DND-41 (cell line): ENCODE measurements around the gene NT5DC3.

Experiments used
- ATAC-seq: fragments of 200-7000 bp; cut with Tn5 transposase; 3 replicates; pipeline ENCODE4 v1.9.1; 2021; ENCODE audit warnings: low read depth; ENCODE audit not compliant: insufficient read depth
- DNase-seq: peaks from one replicate; pipeline ENCODE4 v3.0.0-alpha.2; 2020
- H2AFZ ChIP-seq: 2 replicates; pipeline ENCODE4 v1.6.0; 2012; ENCODE audit warnings: low read depth, low read length
- H3K27ac ChIP-seq: 2 replicates; pipeline ENCODE4 v1.5.1; 2012; ENCODE audit warnings: low read length, inconsistent platforms
- H3K27me3 ChIP-seq: fragments of 200-600 bp; sonication (generic); 2 replicates; pipeline ENCODE4 v1.6.0; 2012; ENCODE audit warnings: low read length, mild to moderate bottlenecking, inconsistent platforms; ENCODE audit not compliant: insufficient read depth, poor library complexity
- H3K36me3 ChIP-seq: 2 replicates; pipeline ENCODE4 v1.5.1; 2012; ENCODE audit warnings: low read length, inconsistent platforms; ENCODE audit not compliant: insufficient read depth
- H3K4me1 ChIP-seq: 2 replicates; pipeline ENCODE4 v1.5.1; 2012; ENCODE audit warnings: mild to moderate bottlenecking, low read length; ENCODE audit not compliant: insufficient read depth
- H3K4me2 ChIP-seq: 2 replicates; pipeline ENCODE4 v1.6.0; 2012; ENCODE audit warnings: mild to moderate bottlenecking, moderate library complexity, low read length, inconsistent platforms; ENCODE audit not compliant: insufficient read depth
- H3K4me3 ChIP-seq, 2 experiments: fragments of 200-600 bp in 1 of 2; shearing (Covaris generic) in 1 of 2; 2 replicates each; pipeline ENCODE4 v1.5.1; 2012 to 2016; ENCODE audit warnings: inconsistent platforms in 2 of 2, low read length in 2 of 2, mild to moderate bottlenecking in 2 of 2, low read depth in 1 of 2, moderate library complexity in 1 of 2
- H3K79me2 ChIP-seq: 2 replicates; pipeline ENCODE4 v1.6.0; 2012; ENCODE audit warnings: low read length, inconsistent platforms; ENCODE audit not compliant: insufficient read depth
- H3K9ac ChIP-seq: 2 replicates; pipeline ENCODE4 v1.6.0; 2012; ENCODE audit warnings: low read depth, mild to moderate bottlenecking, inconsistent platforms, low read length, moderate library complexity
- H3K9me3 ChIP-seq: 2 replicates; pipeline ENCODE4 v1.5.1; 2012; ENCODE audit warnings: low read length, moderate library complexity, mild to moderate bottlenecking, inconsistent platforms; ENCODE audit not compliant: insufficient read depth, severe bottlenecking
- H4K20me1 ChIP-seq: 2 replicates; pipeline ENCODE4 v1.6.0; 2012; ENCODE audit warnings: low read length; ENCODE audit not compliant: insufficient read depth
- CTCF ChIP-seq: IDR thresholded peaks from 2 replicates; pipeline ENCODE4 v1.5.1; 2012; ENCODE audit warnings: borderline replicate concordance, low read length, moderate library complexity, mild to moderate bottlenecking; ENCODE audit not compliant: poor library complexity, severe bottlenecking; ENCODE audit errors: extremely low read depth
- EZH2 ChIP-seq: IDR thresholded peaks from 3 replicates; pipeline ENCODE4 v1.6.1; 2012; ENCODE audit warnings: borderline replicate concordance, low read depth, mild to moderate bottlenecking, moderate library complexity, low read length, inconsistent platforms; ENCODE audit not compliant: severe bottlenecking

The NT5DC3 gene

GRCh38 chr12:103840876-103841689 lies at the start of gene NT5DC3:
Gene NT5DC3, minus strand, starts transcription at chr12:103841234. Its CDS starts 78 bp downstream, at chr12:103841156.
- no peaks in the 10 kb centered on the region for H4K20me1 ChIP-seq
- no peak within 1 kb of the TSS for H3K4me3 ChIP-seq
- no peaks in the 10 kb centered on the region for H3K79me2 ChIP-seq
- no peak within 1 kb of the TSS for H2AFZ ChIP-seq
- no peak within 1 kb of the TSS for H3K4me2 ChIP-seq
- H3K9me3 ChIP-seq: no peaks in the 10 kb centered on the region
- H3K36me3 ChIP-seq: no peaks in the 10 kb centered on the region
- no peak for ATAC-seq
- TF ChIP-seq CTCF: no peak
- TF ChIP-seq EZH2: no peak
- H3K27me3 ChIP-seq: peaks cover 5% of the 10 kb centered on the region
- H3K9ac ChIP-seq: no peak within 1 kb of the TSS
- H3K4me1 ChIP-seq: no peaks in the 10 kb centered on the region
- no peak for DNase-seq
- no peak within 1 kb of the TSS for H3K27ac ChIP-seq

GRCh38 chr12:103887738-103888137 lies 46.7 kb upstream of the NT5DC3 start:
- TF ChIP-seq EZH2: no peak
- TF ChIP-seq CTCF: no peak
- H3K9me3 ChIP-seq: no peaks in the 10 kb centered on the region
- no peak overlapping the region for H3K9ac ChIP-seq
- no peak overlapping the region for H3K4me2 ChIP-seq
- no peaks in the 10 kb centered on the region for H3K4me1 ChIP-seq
- H3K79me2 ChIP-seq: no peaks in the 10 kb centered on the region
- H3K27ac ChIP-seq: no peak overlapping the region
- H3K36me3 ChIP-seq: no peaks in the 10 kb centered on the region
- H2AFZ ChIP-seq: no peak overlapping the region
- H3K27me3 ChIP-seq: no peaks in the 10 kb centered on the region
- no peak for DNase-seq
- no peak for ATAC-seq
- H4K20me1 ChIP-seq: no peaks in the 10 kb centered on the region
- no peak overlapping the region for H3K4me3 ChIP-seq

- Histone ChIP-seq H3K27me3 (peaks cover 1% of the 10 kb centered on the region), H3K9ac (no peak overlapping the region), H3K36me3 (no peaks in the 10 kb centered on the region), H4K20me1 (no peaks in the 10 kb centered on the region), H3K4me1 (no peaks in the 10 kb centered on the region), H3K9me3 (no peaks in the 10 kb centered on the region), H3K79me2 (no peaks in the 10 kb centered on the region), H3K27ac (no peak overlapping the region), H2AFZ (no peak overlapping the region), H3K4me2 (no peak overlapping the region), H3K4me3 (no peak overlapping the region)
- ATAC-seq (no peak), DNase-seq (no peak)
- TF ChIP-seq CTCF: no peak
- no peak for TF ChIP-seq EZH2
Observed at GRCh38 chr12:103886195-103886797, 45.3 kb upstream of the NT5DC3 start.
